Neural cell (in vitro differentiated cells): ENCODE data around the gene ZNF474.

Source experiments
- CTCF ChIP-seq: fragments of 450-650 bp; IDR thresholded peaks from 2 replicates; pipeline ENCODE4 v1.5.1; 2014; ENCODE audit warnings: antibody characterized with exemption, mild to moderate bottlenecking, moderate library complexity; ENCODE audit not compliant: poor library complexity, severe bottlenecking
- EP300 ChIP-seq: fragments of 450-650 bp; conservative IDR thresholded peaks from 2 replicates; pipeline ENCODE4 v1.6.1; 2014; ENCODE audit warnings: antibody characterized with exemption, mild to moderate bottlenecking, moderate library complexity; ENCODE audit not compliant: poor library complexity, severe bottlenecking

- TF ChIP-seq CTCF, result no peak
- TF ChIP-seq EP300, result no peak
These were observed 40.2 kb downstream of the ZNF474 start for GRCh38 chr5:122169350-122170103.
